Heart left ventricle (tissue), 13 donors: ENCODE results near the gene SNCG.
A peak's percentile ranks its signal among the peaks of the same experiment; 100 is the strongest.

Experiments used
- CTCF ChIP-seq, 12 donors: fragments of 200-600 bp; sonication (generic) in 4 of 12; IDR thresholded peaks; one replicate each; pipeline versions ENCODE4 v1.5.0 to v1.8.0; 2018 to 2022; ENCODE audit warnings: antibody characterized with exemption in 12 of 12, mild to moderate bottlenecking in 5 of 12
- POLR2A ChIP-seq, 2 donors: fragments of 450-650 bp; IDR thresholded peaks; one replicate each; pipeline ENCODE4 v1.6.1; 2017; ENCODE audit warnings: antibody characterized with exemption in 2 of 2, mild to moderate bottlenecking in 2 of 2, moderate library complexity in 2 of 2
- donor health status: ischemic (EF 13 %, LVEDD 7.1; RV severe dilation, severe dysfunction).
- donor health status: DM: no; HTN: yes; CAD: no.
- donor health status: DM: no; HTN: no; CAD: no.
- donor health status: ischemic (EF 25% LVEDD 6.9; RV normal size, moderate dysfunction).
- donor health status: ischemic (EF 25% LVEDD 5.7; RV mildly dilated, moderate dysfunction).
- donor health status: ischemic (EF 35%, LVEDD 5.7; RV mildly dilated, moderate dysfunction).
- donor health status: nonischemic (EF 11% LVEDD 7.7; RV severe dilation, severe dysfunction).
- donor health status: DM: yes; HTN: yes; CAD: no.
- donor health status: PGD.
- donor health status: ischemic (EF 29% LVEDD 5.4; RV normal size, mild dysfunction).
- donor health status: nonischemic (EF 23%, LVEDD 6.1; RV moderate dilation, normal function).

GRCh38 chr10:86945361-86946212 is 12.8 kb upstream of the SNCG start:
- TF ChIP-seq CTCF (IDR thresholded peaks at IDR 0.05) (peak in 7 of 12 donors; percentile 22 to 51 (median 35)), POLR2A (IDR thresholded peaks at IDR 0.05) (no peak)
